Loucy (cell line): ENCODE results near the gene RAI1.

Experiments used
- EZH2phosphoT487 ChIP-seq: fragments of 200-600 bp; IDR thresholded peaks from 2 replicates; pipeline ENCODE4 v1.6.1; 2018; ENCODE audit warnings: antibody characterized with exemption, mild to moderate bottlenecking, moderate library complexity, borderline replicate concordance
- TF ChIP-seq, protein P1 (sequence below): fragments of 200-600 bp; sonication (generic); conservative IDR thresholded peaks from 2 replicates; pipeline ENCODE4 v1.5.1; 2014; ENCODE audit warnings: mild to moderate bottlenecking, antibody characterized with exemption, low read length

DNA sequence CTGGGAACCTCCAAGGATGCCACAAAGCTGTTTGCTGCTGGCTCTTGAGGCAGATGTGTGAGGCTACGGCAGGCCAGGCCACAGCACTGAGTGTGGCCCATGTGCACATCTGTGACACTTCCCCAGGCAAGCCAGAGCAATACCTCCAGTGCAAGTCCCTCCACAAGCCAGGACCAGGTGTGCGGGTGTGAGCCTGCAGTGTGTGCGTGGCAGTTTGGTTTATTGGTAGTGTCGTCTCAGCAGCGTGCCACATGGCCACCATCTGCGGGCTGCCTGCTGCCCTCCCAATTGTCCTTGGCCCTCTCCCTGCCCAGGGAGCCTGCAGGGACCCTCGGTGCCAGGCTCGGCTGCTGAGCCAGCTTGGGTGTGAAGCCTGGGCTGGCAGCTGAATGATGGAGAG is 165.4 kb downstream of the RAI1 start:
- TF ChIP-seq, protein P1, sequence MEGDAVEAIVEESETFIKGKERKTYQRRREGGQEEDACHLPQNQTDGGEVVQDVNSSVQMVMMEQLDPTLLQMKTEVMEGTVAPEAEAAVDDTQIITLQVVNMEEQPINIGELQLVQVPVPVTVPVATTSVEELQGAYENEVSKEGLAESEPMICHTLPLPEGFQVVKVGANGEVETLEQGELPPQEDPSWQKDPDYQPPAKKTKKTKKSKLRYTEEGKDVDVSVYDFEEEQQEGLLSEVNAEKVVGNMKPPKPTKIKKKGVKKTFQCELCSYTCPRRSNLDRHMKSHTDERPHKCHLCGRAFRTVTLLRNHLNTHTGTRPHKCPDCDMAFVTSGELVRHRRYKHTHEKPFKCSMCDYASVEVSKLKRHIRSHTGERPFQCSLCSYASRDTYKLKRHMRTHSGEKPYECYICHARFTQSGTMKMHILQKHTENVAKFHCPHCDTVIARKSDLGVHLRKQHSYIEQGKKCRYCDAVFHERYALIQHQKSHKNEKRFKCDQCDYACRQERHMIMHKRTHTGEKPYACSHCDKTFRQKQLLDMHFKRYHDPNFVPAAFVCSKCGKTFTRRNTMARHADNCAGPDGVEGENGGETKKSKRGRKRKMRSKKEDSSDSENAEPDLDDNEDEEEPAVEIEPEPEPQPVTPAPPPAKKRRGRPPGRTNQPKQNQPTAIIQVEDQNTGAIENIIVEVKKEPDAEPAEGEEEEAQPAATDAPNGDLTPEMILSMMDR = no peak
- no peak for TF ChIP-seq EZH2phosphoT487
